Caco-2 (cell line): Measurements from ENCODE around the gene MICAL3. TPM values are rescaled to one million over a fixed set of nuclear protein-coding genes. Genes with fewer than 3 reads are reported as not detected.
A peak's percentile ranks its signal among the peaks of the same experiment; 100 is the strongest.

ENCODE experiments used
- BruUV-seq: library from RNA; stranded (reverse); fragments of 400-500 nt; replicated peaks from 2 replicates; lab custom pipeline; 2021; lab: Mats Ljungman, UMichigan
- CTCF ChIA-PET: fragments of 300-600 bp; sonication (Branson Sonifier 250); formaldehyde crosslinking; loops from one replicate; lab custom pipeline; 2022; ENCODE audit warnings: antibody characterized with exemption; lab: Charles Lee
- POLR2A ChIA-PET: fragments of 300-600 bp; sonication (Branson Sonifier 250); formaldehyde crosslinking; loops from one replicate; lab custom pipeline; 2022; ENCODE audit warnings: antibody characterized with exemption; lab: Charles Lee
- DNase-seq, 2 experiments: peaks; one replicate each; pipeline versions ENCODE4 v3.0.0 to v3.0.0-alpha.2; 2020 to 2022
- H3K27me3 ChIP-seq: replicated peaks from 2 replicates; pipeline ENCODE4 v1.6.0; 2011; ENCODE audit warnings: low read length; ENCODE audit not compliant: control insufficient read depth, insufficient read depth
- H3K36me3 ChIP-seq: 2 replicates; pipeline ENCODE4 v1.5.1; 2011; ENCODE audit warnings: low read length; ENCODE audit not compliant: control insufficient read depth, insufficient read depth
- H3K4me1 ChIP-seq: fragments of 250-450 bp; sonication (Bioruptor Pico); 2 replicates; pipeline ENCODE4 v1.5.1; 2020; ENCODE audit warnings: mild to moderate bottlenecking
- H3K4me3 ChIP-seq: 2 replicates; pipeline ENCODE4 v1.5.1; 2011; ENCODE audit warnings: low read depth, mild to moderate bottlenecking, control low read depth, low read length
- H3K9me3 ChIP-seq: fragments of 250-450 bp; sonication (Bioruptor Pico); 2 replicates; pipeline ENCODE4 v1.5.1; 2020; ENCODE audit warnings: mild to moderate bottlenecking, moderate library complexity
- H3K27ac Mint-ChIP-seq: one replicate; pipeline ENCODE4 v1.8.0; 2022; ENCODE audit warnings: mixed read lengths; ENCODE audit not compliant: unreplicated experiment
- H3K27me3 Mint-ChIP-seq: one replicate; pipeline ENCODE4 v1.8.0; 2022; ENCODE audit warnings: mixed read lengths; ENCODE audit not compliant: insufficient read depth, unreplicated experiment
- H3K36me3 Mint-ChIP-seq: one replicate; pipeline ENCODE4 v1.8.0; 2022; ENCODE audit warnings: mild to moderate bottlenecking, mixed read lengths; ENCODE audit not compliant: insufficient read depth, unreplicated experiment
- H3K4me1 Mint-ChIP-seq: one replicate; pipeline ENCODE4 v1.8.0; 2022; ENCODE audit warnings: low read depth, mixed read lengths; ENCODE audit not compliant: unreplicated experiment
- H3K4me3 Mint-ChIP-seq: one replicate; pipeline ENCODE4 v1.8.0; 2022; ENCODE audit warnings: mild to moderate bottlenecking, moderate library complexity, mixed read lengths; ENCODE audit not compliant: unreplicated experiment
- H3K9me3 Mint-ChIP-seq: one replicate; pipeline ENCODE4 v1.8.0; 2022; ENCODE audit warnings: mixed read lengths; ENCODE audit not compliant: unreplicated experiment
- intact Hi-C: fragments of 100-400 bp; cut with micrococcal nuclease; formaldehyde crosslinking; loops from one replicate; pipeline ENCODE4 v1.10.0; 2022; ENCODE audit not compliant: unreplicated experiment
- total RNA-seq: library from RNA; stranded (reverse); gene quantifications from 2 replicates; pipeline ENCODE4 v1.2.3, GENCODE V29; 2022
- TF ChIP-seq, protein P1 (sequence below), 2 experiments: fragments of 200-600 bp in 1 of 2; IDR thresholded peaks; 1 replicate in 1 of 2; 2 replicates in 1 of 2; pipeline versions ENCODE4 v1.5.1 to v1.8.0; 2011 to 2022; ENCODE audit warnings: antibody characterized with exemption in 1 of 2, control low read depth in 1 of 2, inconsistent platforms in 1 of 2, low read depth in 1 of 2, low read length in 1 of 2, mild to moderate bottlenecking in 1 of 2, moderate library complexity in 1 of 2; ENCODE audit not compliant: insufficient read depth in 1 of 2, severe bottlenecking in 1 of 2, unreplicated experiment in 1 of 2

MICAL3 gene
- total RNA-seq, 1 experiment from 2014 or later = 65.6 TPM

DNA sequence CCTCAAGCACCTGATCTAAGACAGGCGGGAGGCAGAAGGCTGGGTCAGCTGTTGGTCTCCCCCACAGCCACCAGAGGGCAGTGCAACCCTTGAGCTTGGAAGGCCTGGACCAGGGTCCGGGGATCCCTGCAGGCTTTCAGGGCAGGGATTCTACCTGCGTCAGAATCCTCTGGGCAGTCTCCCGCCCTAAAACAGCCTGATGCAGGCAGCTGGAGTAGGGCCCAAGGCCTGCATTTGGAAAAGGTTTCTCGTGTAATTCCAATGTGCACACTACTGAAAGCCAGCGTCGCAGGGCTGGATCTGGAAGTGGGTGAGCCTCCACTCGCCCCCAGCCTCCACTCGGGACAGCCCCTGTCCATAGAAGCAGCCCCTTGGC lies 281.8 kb downstream of the MICAL3 start:
- TF ChIP-seq, protein P1, sequence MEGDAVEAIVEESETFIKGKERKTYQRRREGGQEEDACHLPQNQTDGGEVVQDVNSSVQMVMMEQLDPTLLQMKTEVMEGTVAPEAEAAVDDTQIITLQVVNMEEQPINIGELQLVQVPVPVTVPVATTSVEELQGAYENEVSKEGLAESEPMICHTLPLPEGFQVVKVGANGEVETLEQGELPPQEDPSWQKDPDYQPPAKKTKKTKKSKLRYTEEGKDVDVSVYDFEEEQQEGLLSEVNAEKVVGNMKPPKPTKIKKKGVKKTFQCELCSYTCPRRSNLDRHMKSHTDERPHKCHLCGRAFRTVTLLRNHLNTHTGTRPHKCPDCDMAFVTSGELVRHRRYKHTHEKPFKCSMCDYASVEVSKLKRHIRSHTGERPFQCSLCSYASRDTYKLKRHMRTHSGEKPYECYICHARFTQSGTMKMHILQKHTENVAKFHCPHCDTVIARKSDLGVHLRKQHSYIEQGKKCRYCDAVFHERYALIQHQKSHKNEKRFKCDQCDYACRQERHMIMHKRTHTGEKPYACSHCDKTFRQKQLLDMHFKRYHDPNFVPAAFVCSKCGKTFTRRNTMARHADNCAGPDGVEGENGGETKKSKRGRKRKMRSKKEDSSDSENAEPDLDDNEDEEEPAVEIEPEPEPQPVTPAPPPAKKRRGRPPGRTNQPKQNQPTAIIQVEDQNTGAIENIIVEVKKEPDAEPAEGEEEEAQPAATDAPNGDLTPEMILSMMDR (IDR thresholded peaks at IDR 0.05; ENCODE audit: insufficient read depth in 1 of 2, low read depth in 1 of 2, low read length in 1 of 2, severe bottlenecking in 1 of 2, unreplicated experiment in 1 of 2) = peak; percentile 82 to 94
- POLR2A ChIA-PET = interaction anchor here (0.6 kb wide), 1 partner anchor 1966 kb away, joined by 5 read pairs; no protein-coding TSS in a partner anchor
- no TSS peak for BruUV-seq
- Histone ChIP-seq H3K27me3 (no peaks in the 10 kb centered on the region), H3K36me3 (no peaks in the 10 kb centered on the region), H3K9me3 (no peaks in the 10 kb centered on the region), H3K4me1 (no peaks in the 10 kb centered on the region), H3K4me3 (no peak overlapping the region)
- H3K4me1 Mint-ChIP-seq = no peaks in the 10 kb centered on the region
- no peak overlapping the region for H3K4me3 Mint-ChIP-seq
- no peaks in the 10 kb centered on the region for H3K27me3 Mint-ChIP-seq
- intact Hi-C loops = loop anchor here (1.0 to 10.0 kb wide), 5 partner anchors 26 to 334 kb away; partner anchors contain the start of gene PEX26
- peaks cover 9% of the 10 kb centered on the region for H3K36me3 Mint-ChIP-seq
- no peaks in the 10 kb centered on the region for H3K9me3 Mint-ChIP-seq
- CTCF ChIA-PET = interaction anchor here (0.5 to 4.3 kb wide), 9 partner anchors 8 to 413 kb away, joined by 3 to 59 read pairs (median 4); partner anchors contain the start of gene PEX26
- no peak overlapping the region for H3K27ac Mint-ChIP-seq
- peak; percentile 80 to 85 for DNase-seq

DNA sequence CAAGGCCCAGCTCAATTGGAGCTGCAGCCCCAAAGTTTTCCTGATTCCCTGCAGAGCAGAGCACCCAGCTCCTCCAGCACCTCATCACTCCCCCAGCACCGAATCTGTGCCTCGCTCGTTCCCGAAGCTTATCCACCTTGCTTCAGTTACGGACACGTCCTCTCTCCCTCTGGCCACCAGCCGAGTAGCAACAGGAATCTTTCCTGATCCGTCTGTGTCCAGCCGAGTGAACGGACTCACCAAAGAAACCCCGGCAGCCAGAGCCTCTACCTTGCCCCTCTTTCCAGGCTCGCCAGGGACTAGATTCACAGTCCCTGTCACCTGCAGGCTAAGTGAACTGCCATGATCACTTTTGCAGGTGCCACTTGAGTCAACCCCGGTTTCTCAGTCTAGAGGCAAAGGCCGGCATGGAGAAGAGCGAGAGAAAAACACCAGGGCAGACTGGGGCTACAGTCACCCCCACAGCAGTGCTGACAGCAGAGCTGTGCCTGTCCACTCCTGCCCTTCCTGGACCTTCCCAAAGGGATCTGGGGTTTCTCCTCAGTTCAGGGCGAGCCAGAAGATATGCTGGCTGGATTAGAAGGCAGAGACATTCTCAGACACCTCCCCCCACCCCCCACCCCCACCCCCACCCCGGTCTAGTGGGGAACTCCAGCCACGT lies 282.4 kb downstream of the MICAL3 start:
- H3K9me3 ChIP-seq = no peaks in the 10 kb centered on the region
- no peak overlapping the region for H3K4me3 Mint-ChIP-seq
- POLR2A ChIA-PET = interaction anchor here (0.6 to 0.7 kb wide), 2 partner anchors 323 to 1967 kb away, joined by 5 read pairs; no protein-coding TSS in a partner anchor
- H3K36me3 ChIP-seq = no peaks in the 10 kb centered on the region
- H3K4me1 Mint-ChIP-seq = no peaks in the 10 kb centered on the region
- no TSS peak for BruUV-seq
- no peak overlapping the region for H3K27ac Mint-ChIP-seq
- intact Hi-C loops = loop anchor here (1.0 to 10.0 kb wide), 5 partner anchors 26 to 335 kb away; partner anchors contain the start of gene PEX26
- H3K4me3 ChIP-seq = no peak overlapping the region
- TF ChIP-seq, protein P1 (IDR thresholded peaks at IDR 0.05; ENCODE audit: insufficient read depth in 1 of 2, low read depth in 1 of 2, low read length in 1 of 2, severe bottlenecking in 1 of 2, unreplicated experiment in 1 of 2) = no peak
- CTCF ChIA-PET = interaction anchor here (0.6 to 4.3 kb wide), 6 partner anchors 26 to 413 kb away, joined by 3 to 59 read pairs (median 8); no protein-coding TSS in a partner anchor
- DNase-seq = no peak
- H3K9me3 Mint-ChIP-seq = no peaks in the 10 kb centered on the region
- no peaks in the 10 kb centered on the region for H3K27me3 ChIP-seq
- H3K36me3 Mint-ChIP-seq = peaks cover 14% of the 10 kb centered on the region
- H3K27me3 Mint-ChIP-seq = no peaks in the 10 kb centered on the region
- no peaks in the 10 kb centered on the region for H3K4me1 ChIP-seq

DNA sequence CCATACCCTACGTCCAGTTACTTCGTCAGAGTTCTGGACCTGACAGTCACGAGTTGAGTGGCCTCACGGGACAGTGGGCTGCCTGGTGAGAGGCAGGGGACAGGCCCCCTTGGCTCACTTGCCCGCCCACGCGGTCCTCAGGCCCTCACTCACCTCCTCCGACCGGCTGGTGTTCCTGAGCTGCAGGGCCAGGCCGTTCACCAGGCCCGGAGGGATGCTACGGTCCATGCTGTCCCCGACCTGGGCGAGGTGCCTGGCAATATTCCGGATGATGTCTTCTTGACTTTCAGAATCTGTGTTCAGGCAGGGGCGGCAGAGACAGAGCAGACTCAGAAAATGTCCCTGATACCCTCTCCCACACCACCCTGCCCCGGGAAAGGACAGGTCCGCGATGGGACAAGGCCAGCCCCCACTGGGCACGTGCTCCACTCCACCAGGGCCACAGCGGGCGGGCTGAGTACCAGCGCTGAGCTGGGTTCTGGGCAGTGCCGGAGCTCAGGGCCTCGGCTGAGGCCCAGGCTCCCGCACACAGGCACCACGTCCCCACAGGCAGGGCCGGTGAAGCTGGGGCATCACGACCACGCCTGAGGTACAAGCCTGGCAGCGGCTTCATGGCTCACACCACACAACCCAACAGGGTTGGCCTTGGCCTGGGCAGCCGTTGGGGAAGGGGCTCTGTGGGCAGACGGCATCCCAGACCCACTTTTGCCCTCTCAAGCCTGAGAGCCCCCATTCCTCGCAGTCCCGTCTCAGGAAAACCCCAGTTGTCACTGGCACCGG lies 285.0 kb downstream of the MICAL3 start:
- CTCF ChIA-PET = interaction anchor here (1.3 to 1.5 kb wide), 2 partner anchors 46 to 181 kb away, joined by 3 to 4 read pairs; no protein-coding TSS in a partner anchor
- H3K36me3 ChIP-seq = no peaks in the 10 kb centered on the region

More for the DNA sequence above, 285.0 kb downstream of the MICAL3 start:
- Mint-ChIP-seq H3K36me3 (peaks cover 18% of the 10 kb centered on the region), H3K4me1 (no peaks in the 10 kb centered on the region), H3K4me3 (no peak overlapping the region), H3K9me3 (no peaks in the 10 kb centered on the region), H3K27ac (peak overlapping the region; percentile 33), H3K27me3 (no peaks in the 10 kb centered on the region)
- POLR2A ChIA-PET = no interaction called here
- TF ChIP-seq, protein P1 (IDR thresholded peaks at IDR 0.05; ENCODE audit: insufficient read depth in 1 of 2, low read depth in 1 of 2, low read length in 1 of 2, severe bottlenecking in 1 of 2, unreplicated experiment in 1 of 2) = no peak
- no peak overlapping the region for H3K4me3 ChIP-seq
- no peaks in the 10 kb centered on the region for H3K27me3 ChIP-seq
- DNase-seq = no peak
- H3K4me1 ChIP-seq = no peaks in the 10 kb centered on the region
- intact Hi-C loops = no loop called here
- H3K9me3 ChIP-seq = no peaks in the 10 kb centered on the region
- BruUV-seq = no TSS peak
